ENCODE results near the gene MRC2.

MRC2 gene

DNA sequence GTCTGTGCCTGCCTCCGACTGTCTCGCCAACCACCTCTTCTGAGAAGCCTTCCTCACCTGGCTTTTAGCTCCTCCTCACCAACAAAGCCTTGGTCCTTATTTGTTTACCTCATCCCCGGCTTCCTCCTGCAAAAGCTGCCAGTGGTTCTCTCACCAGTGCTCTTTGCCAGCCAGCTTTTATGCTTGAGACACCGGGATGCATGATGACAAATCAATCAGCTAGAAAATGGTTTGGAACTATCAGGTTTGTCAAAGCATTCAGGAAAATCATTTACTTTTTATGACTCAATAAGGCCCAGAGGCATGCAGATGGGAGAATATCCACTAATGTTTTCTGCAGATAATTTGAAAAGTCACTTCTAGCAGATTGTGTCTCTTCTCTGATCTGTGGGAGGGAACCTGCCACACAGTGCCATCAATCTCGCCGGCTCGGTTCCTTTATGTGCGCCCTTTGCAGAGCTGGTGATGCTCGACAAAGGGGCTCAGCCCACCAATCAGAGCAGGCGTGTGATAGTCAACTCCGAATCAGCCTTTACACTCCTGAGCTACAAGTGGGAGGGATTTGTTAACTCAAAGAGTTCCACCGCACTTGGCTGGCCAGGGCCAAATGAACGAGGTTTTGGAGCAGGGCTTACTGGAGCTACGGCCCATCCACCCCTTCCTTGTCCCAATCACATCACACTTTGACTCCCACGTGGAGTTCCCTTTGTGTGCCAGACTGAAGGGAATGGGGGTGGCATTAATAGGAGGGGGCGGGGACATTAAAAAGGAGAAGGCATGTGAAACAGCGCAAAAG is 85.8 kb downstream of the MRC2 start:
- Histone ChIP-seq H3K27me3 (ENCODE audit: insufficient read depth, low read length, poor library complexity, severe bottlenecking) (no peaks in the 10 kb centered on the region), H3K9me2 (replicated peaks; ENCODE audit: low read depth, low read length) (no peaks in the 10 kb centered on the region), H3K4me2 (ENCODE audit: low read depth, low read length, poor library complexity, severe bottlenecking) (no peak overlapping the region), H2AFZ (ENCODE audit: low read length) (no peak overlapping the region), H3K79me2 (ENCODE audit: insufficient read depth, low read length) (no peaks in the 10 kb centered on the region), H3K36me3 (ENCODE audit: insufficient read depth, low read length) (no peaks in the 10 kb centered on the region), H3K4me1 (ENCODE audit: insufficient read depth, low read length, poor library complexity, severe bottlenecking) (no peaks in the 10 kb centered on the region), H3K9me3 (ENCODE audit: insufficient read depth, low read depth, low read length) (no peaks in the 10 kb centered on the region), H3K9ac (ENCODE audit: low read depth, low read length, poor library complexity, severe bottlenecking) (no peak overlapping the region), H3F3A (ENCODE audit: low read depth) (no peaks in the 10 kb centered on the region), H4K20me1 (ENCODE audit: insufficient read depth, low read length, poor library complexity, severe bottlenecking) (no peaks in the 10 kb centered on the region), H3K4me3 (ENCODE audit: low read length, poor library complexity, severe bottlenecking) (no peak overlapping the region)
- TF ChIP-seq, protein P1, sequence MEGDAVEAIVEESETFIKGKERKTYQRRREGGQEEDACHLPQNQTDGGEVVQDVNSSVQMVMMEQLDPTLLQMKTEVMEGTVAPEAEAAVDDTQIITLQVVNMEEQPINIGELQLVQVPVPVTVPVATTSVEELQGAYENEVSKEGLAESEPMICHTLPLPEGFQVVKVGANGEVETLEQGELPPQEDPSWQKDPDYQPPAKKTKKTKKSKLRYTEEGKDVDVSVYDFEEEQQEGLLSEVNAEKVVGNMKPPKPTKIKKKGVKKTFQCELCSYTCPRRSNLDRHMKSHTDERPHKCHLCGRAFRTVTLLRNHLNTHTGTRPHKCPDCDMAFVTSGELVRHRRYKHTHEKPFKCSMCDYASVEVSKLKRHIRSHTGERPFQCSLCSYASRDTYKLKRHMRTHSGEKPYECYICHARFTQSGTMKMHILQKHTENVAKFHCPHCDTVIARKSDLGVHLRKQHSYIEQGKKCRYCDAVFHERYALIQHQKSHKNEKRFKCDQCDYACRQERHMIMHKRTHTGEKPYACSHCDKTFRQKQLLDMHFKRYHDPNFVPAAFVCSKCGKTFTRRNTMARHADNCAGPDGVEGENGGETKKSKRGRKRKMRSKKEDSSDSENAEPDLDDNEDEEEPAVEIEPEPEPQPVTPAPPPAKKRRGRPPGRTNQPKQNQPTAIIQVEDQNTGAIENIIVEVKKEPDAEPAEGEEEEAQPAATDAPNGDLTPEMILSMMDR (conservative IDR thresholded peaks at IDR 0.05; ENCODE audit: low read length), result no peak
- TF ChIP-seq EZH2phosphoT487 (IDR thresholded peaks at IDR 0.05; ENCODE audit: borderline replicate concordance), result no peak

DNA sequence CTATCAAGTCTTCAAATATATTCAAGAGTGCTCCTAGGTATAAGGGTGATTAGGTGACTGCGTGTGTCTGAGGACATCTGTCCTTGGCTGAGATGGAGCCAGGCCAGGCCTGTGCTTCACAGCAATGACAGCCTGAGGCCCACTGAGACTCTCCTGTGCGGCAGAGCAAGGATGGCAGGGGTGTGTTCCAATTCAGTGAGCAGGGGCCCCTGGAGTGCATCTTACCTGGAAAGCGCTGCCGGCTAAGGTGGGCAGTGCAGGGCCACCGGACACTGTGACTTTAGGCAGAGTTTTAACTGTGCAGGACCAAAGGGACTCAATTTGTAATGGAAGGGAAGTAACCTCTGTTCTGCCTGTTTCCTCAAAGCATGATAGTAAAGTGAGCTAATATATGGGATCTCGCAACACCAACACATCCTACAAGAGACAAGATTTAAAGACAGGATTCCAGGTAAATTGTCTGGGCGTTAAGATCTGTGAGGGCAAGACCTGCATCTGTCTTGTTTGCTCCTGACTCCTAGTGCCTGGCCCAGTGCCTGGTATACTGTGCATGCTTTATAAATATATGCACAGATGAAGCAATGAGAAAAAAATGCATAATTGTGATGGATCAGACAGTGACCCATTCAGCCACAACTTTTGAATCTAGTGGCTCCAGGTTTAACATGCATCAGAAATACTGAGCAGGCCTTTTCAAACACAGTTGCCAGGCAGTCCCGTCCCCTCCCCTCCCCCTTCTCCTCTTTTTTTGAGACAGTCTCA is 86.7 kb downstream of the MRC2 start:
- Histone ChIP-seq H3K4me2 (ENCODE audit: low read depth, low read length, poor library complexity, severe bottlenecking) (no peak overlapping the region), H4K20me1 (ENCODE audit: insufficient read depth, low read length, poor library complexity, severe bottlenecking) (no peaks in the 10 kb centered on the region), H3K9me3 (ENCODE audit: insufficient read depth, low read depth, low read length) (no peaks in the 10 kb centered on the region), H3K79me2 (ENCODE audit: insufficient read depth, low read length) (no peaks in the 10 kb centered on the region), H3K4me1 (ENCODE audit: insufficient read depth, low read length, poor library complexity, severe bottlenecking) (no peaks in the 10 kb centered on the region), H3K27me3 (ENCODE audit: insufficient read depth, low read length, poor library complexity, severe bottlenecking) (no peaks in the 10 kb centered on the region), H3F3A (ENCODE audit: low read depth) (no peaks in the 10 kb centered on the region), H3K9ac (ENCODE audit: low read depth, low read length, poor library complexity, severe bottlenecking) (no peak overlapping the region), H3K36me3 (ENCODE audit: insufficient read depth, low read length) (no peaks in the 10 kb centered on the region), H3K9me2 (replicated peaks; ENCODE audit: low read depth, low read length) (no peaks in the 10 kb centered on the region), H2AFZ (ENCODE audit: low read length) (no peak overlapping the region), H3K4me3 (ENCODE audit: low read length, poor library complexity, severe bottlenecking) (no peak overlapping the region)
- TF ChIP-seq, protein P1 (conservative IDR thresholded peaks at IDR 0.05; ENCODE audit: low read length), result no peak
- no peak for TF ChIP-seq EZH2phosphoT487 (IDR thresholded peaks at IDR 0.05; ENCODE audit: borderline replicate concordance)

DNA sequence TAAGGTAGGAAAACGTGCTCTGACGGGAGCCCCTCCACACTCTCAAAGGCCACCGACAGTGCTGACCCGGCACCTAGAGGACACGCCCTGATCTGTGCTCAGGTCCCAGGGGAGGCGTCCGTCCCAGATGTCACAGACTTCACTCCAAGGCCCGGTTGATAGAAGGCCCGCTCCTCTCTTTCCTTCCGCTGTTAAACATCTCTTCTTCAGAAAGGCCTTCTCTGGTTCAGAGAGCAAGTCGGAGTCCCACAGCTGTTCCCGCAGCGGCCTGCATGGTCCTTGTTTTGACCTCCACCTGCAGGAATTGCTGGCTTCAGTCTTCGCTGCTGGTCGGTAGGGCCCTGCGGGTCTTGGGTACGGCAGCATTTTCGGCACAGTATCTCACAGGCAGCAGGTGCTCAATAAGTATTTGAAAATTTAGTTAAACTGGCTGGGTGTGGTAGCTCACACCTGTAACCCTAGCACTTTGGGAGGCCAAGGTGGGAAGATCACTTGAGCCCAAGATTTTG is 88.5 kb downstream of the MRC2 start:
- Histone ChIP-seq H3K27me3 (ENCODE audit: insufficient read depth, low read length, poor library complexity, severe bottlenecking) (no peaks in the 10 kb centered on the region), H3K4me1 (ENCODE audit: insufficient read depth, low read length, poor library complexity, severe bottlenecking) (no peaks in the 10 kb centered on the region), H3K4me3 (ENCODE audit: low read length, poor library complexity, severe bottlenecking) (no peak overlapping the region), H3K4me2 (ENCODE audit: low read depth, low read length, poor library complexity, severe bottlenecking) (no peak overlapping the region), H3K9me2 (replicated peaks; ENCODE audit: low read depth, low read length) (no peaks in the 10 kb centered on the region), H3K79me2 (ENCODE audit: insufficient read depth, low read length) (no peaks in the 10 kb centered on the region), H3K9ac (ENCODE audit: low read depth, low read length, poor library complexity, severe bottlenecking) (no peak overlapping the region), H3F3A (ENCODE audit: low read depth) (no peaks in the 10 kb centered on the region), H4K20me1 (ENCODE audit: insufficient read depth, low read length, poor library complexity, severe bottlenecking) (no peaks in the 10 kb centered on the region), H3K36me3 (ENCODE audit: insufficient read depth, low read length) (no peaks in the 10 kb centered on the region), H2AFZ (ENCODE audit: low read length) (no peak overlapping the region), H3K9me3 (ENCODE audit: insufficient read depth, low read depth, low read length) (no peaks in the 10 kb centered on the region)
- TF ChIP-seq, protein P1 (conservative IDR thresholded peaks at IDR 0.05; ENCODE audit: low read length), result no peak
- no peak for TF ChIP-seq EZH2phosphoT487 (IDR thresholded peaks at IDR 0.05; ENCODE audit: borderline replicate concordance)

Data from Loucy (cell line).